ENCODE results near the gene WWC1. TPM values are rescaled to one million over a fixed set of nuclear protein-coding genes. Genes with fewer than 3 reads are reported as not detected.

Gene WWC1
- total and polyA plus RNA-seq, 9 of the 15 experiments (the other 6 are each of a cell fraction or from before 2014, with no cell fraction given), result under 0.01 to 0.54 (median 0.42) TPM; not detected in 6

DNA sequence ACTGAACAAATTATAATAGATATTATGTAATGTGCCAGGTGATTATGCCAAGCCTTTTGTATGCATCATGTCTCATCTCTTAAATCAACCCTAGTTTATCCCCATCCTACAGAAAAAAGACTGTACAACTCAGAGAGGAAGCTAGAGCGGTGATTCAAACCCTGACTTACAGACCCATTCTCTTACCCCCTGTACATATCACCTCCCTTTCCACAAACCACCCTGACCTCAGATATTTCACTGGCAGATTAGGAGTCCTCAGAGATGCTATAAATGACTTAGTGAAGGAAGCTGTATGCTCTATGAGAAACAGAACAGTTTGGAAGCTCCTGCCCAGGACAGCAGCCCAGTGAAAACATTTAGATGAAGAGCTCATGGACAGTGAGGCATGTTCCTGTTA, 115.8 kb downstream of the WWC1 start:
- H3K27me3 ChIP-seq (ENCODE audit: control insufficient read depth in 2 of 2, insufficient read depth in 2 of 2, low read length in 2 of 2), result peaks cover 14 to 36% of the 10 kb centered on the region in 2 experiments; a peak in 3 of 5 replicates
- H3K79me2 ChIP-seq (ENCODE audit: control insufficient read depth, insufficient read depth, low read length), result no peaks in the 10 kb centered on the region
- H3K4me1 ChIP-seq (replicated peaks in 1 of 2; ENCODE audit: control insufficient read depth in 2 of 2, insufficient read depth in 2 of 2, low read length in 2 of 2), result no peaks in the 10 kb centered on the region; a peak in 1 of 5 replicates
- no peaks in the 10 kb centered on the region for H3K9me1 ChIP-seq (ENCODE audit: control insufficient read depth, insufficient read depth, low read length)
- H3K4me3 ChIP-seq, result no peak overlapping the region
- intact Hi-C loops (cut with micrococcal nuclease), result no loop called here
- no peak overlapping the region for H3K9ac ChIP-seq (ENCODE audit: insufficient read depth in 1 of 2, low read depth in 2 of 2, low read length in 2 of 2)
- DNase-seq (ENCODE audit: extremely low read depth in 1 of 4, low spot score in 3 of 4) (no peak), ATAC-seq (no peak), FAIRE-seq (no peak)
- H3K9me3 ChIP-seq (replicated peaks; ENCODE audit: control insufficient read depth, insufficient read depth, low read depth, low read length), result no peaks in the 10 kb centered on the region
- H2AFZ ChIP-seq (ENCODE audit: low read depth, low read length), result no peak overlapping the region
- ChIA-PET CTCF (ENCODE audit: low intra/inter-chr PET ratio) (no interaction called here), POLR2A (interaction anchor here (0.7 kb wide), 1 partner anchor 13 kb away, joined by 3 read pairs; no protein-coding TSS in a partner anchor)
- no TSS peak for BruUV-seq (replicated peaks)
- no peak overlapping the region for H3K27ac ChIP-seq (ENCODE audit: extremely low read depth, low read depth, low read length)
- in situ Hi-C loops (cut with MboI), result no loop called here
- TF ChIP-seq SNAPC5 (CRISPR knock-in tag; IDR thresholded peaks at IDR 0.05), result no peak
- no peak for TF ChIP-seq MBD1 (CRISPR knock-in tag; IDR thresholded peaks at IDR 0.05)
- no peak for TF ChIP-seq TCF7L2 (IDR thresholded peaks at IDR 0.05; ENCODE audit: low read depth, low read length)
- TF ChIP-seq, protein P1, sequence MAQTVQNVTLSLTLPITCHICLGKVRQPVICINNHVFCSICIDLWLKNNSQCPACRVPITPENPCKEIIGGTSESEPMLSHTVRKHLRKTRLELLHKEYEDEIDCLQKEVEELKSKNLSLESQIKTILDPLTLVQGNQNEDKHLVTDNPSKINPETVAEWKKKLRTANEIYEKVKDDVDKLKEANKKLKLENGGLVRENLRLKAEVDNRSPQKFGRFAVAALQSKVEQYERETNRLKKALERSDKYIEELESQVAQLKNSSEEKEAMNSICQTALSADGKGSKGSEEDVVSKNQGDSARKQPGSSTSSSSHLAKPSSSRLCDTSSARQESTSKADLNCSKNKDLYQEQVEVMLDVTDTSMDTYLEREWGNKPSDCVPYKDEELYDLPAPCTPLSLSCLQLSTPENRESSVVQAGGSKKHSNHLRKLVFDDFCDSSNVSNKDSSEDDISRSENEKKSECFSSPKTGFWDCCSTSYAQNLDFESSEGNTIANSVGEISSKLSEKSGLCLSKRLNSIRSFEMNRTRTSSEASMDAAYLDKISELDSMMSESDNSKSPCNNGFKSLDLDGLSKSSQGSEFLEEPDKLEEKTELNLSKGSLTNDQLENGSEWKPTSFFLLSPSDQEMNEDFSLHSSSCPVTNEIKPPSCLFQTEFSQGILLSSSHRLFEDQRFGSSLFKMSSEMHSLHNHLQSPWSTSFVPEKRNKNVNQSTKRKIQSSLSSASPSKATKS (CRISPR knock-in tag; IDR thresholded peaks at IDR 0.05), result no peak
- no peak for TF ChIP-seq E2F4 (CRISPR knock-in tag; IDR thresholded peaks at IDR 0.05; ENCODE audit: low read depth)
- no peak for TF ChIP-seq SRSF7 (optimal IDR thresholded peaks at IDR 0.05; ENCODE audit: low read depth, low read length)
- TF ChIP-seq ZNF551 (CRISPR knock-in tag; IDR thresholded peaks at IDR 0.05), result no peak
- no peak overlapping the region for H3K4me2 ChIP-seq (ENCODE audit: insufficient read depth, low read length)
- H3K36me3 ChIP-seq (ENCODE audit: control insufficient read depth, insufficient read depth, low read length), result no peaks in the 10 kb centered on the region
- 0% methylated on average over 1 of the region's 1 CpG for WGBS (ENCODE audit: insufficient coverage, low coverage, missing lambda C conversion rate)
- no peaks in the 10 kb centered on the region for H4K20me1 ChIP-seq (replicated peaks; ENCODE audit: control insufficient read depth, insufficient read depth, low read length)

Data from K562 (cell line).